Measurements from ENCODE around the gene LHX3.

- TF ChIP-seq CTCF (IDR thresholded peaks at IDR 0.05; ENCODE audit: low read depth, low read length) (no peak), POLR2A (IDR thresholded peaks at IDR 0.05; ENCODE audit: extremely low read depth, insufficient read length) (no peak), MAX (IDR thresholded peaks at IDR 0.05; ENCODE audit: low read depth, low read length) (no peak), MYC (IDR thresholded peaks at IDR 0.05; ENCODE audit: low read depth, low read length) (no peak)
These were observed 53.6 kb downstream of the LHX3 start for GRCh38 chr9:136151214-136151804.

All from NB4 (cell line).